IMR-90 (cell line): Measurements from ENCODE around the gene HYAL1. TPM values are rescaled to one million over a fixed set of nuclear protein-coding genes. Genes with fewer than 3 reads are reported as not detected.

Source experiments
- ATAC-seq: fragments of 200-7000 bp; cut with Tn5 transposase; 2 replicates; pipeline ENCODE4 v1.9.1; 2020; ENCODE audit warnings: low read depth, mild to moderate bottlenecking, moderate library complexity
- BruUV-seq: library from RNA; stranded (reverse); fragments of 400-500 nt; replicated peaks from 2 replicates; lab custom pipeline; 2021; lab: Mats Ljungman, UMichigan
- CTCF ChIA-PET: fragments of 300-600 bp; formaldehyde crosslinking; extraction: SDS; loops from one replicate; lab custom pipeline; 2021; ENCODE audit warnings: antibody characterized with exemption; lab: Yijun Ruan, JAX
- POLR2A ChIA-PET: fragments of 300-600 bp; sonication (Branson Sonifier 250); formaldehyde crosslinking; loops from one replicate; lab custom pipeline; 2022; ENCODE audit warnings: antibody characterized with exemption; ENCODE audit not compliant: unreplicated experiment; lab: Charles Lee
- DNase-seq: peaks from one replicate; pipeline ENCODE4 v3.0.0; 2013
- H2AFZ ChIP-seq: replicated peaks from 2 replicates; pipeline ENCODE3; 2013; ENCODE audit warnings: low read length, mild to moderate bottlenecking; ENCODE audit not compliant: poor library complexity
- H2AK5ac ChIP-seq: 2 replicates; pipeline ENCODE4 v1.6.1; 2013; ENCODE audit warnings: low read depth, low read length, inconsistent platforms
- H2AK9ac ChIP-seq: replicated peaks from 2 replicates; pipeline ENCODE3; 2013; ENCODE audit warnings: mild to moderate bottlenecking, low read depth, low read length, moderate library complexity; ENCODE audit not compliant: poor library complexity
- H2BK120ac ChIP-seq: 2 replicates; pipeline ENCODE4 v1.6.1; 2013; ENCODE audit warnings: low read depth, low read length, inconsistent platforms
- H2BK15ac ChIP-seq: 3 replicates; pipeline ENCODE4 v1.6.1; 2013; ENCODE audit warnings: low read depth, low read length, inconsistent platforms
- H2BK20ac ChIP-seq: 2 replicates; pipeline ENCODE4 v1.6.1; 2013; ENCODE audit warnings: low read depth, mild to moderate bottlenecking, inconsistent platforms, low read length, moderate library complexity
- H2BK5ac ChIP-seq: 2 replicates; pipeline ENCODE4 v1.6.1; 2013; ENCODE audit warnings: mild to moderate bottlenecking, low read depth, low read length, inconsistent platforms; ENCODE audit not compliant: poor library complexity, severe bottlenecking
- H3K14ac ChIP-seq: replicated peaks from 2 replicates; pipeline ENCODE4 v1.6.1; 2013; ENCODE audit warnings: low read depth, low read length, inconsistent platforms
- H3K18ac ChIP-seq: 2 replicates; pipeline ENCODE4 v1.6.1; 2013; ENCODE audit warnings: low read depth, low read length, control low read depth
- H3K23ac ChIP-seq: 2 replicates; pipeline ENCODE4 v1.6.1; 2013; ENCODE audit warnings: low read depth, low read length, inconsistent platforms
- H3K27ac ChIP-seq: 2 replicates; pipeline ENCODE4 v1.5.1; 2013; ENCODE audit warnings: mild to moderate bottlenecking, control low read depth, low read length; ENCODE audit not compliant: insufficient read depth
- H3K27me3 ChIP-seq: 2 replicates; pipeline ENCODE4 v1.6.1; 2013; ENCODE audit warnings: low read length; ENCODE audit not compliant: control insufficient read depth, insufficient read depth
- H3K36me3 ChIP-seq: 2 replicates; pipeline ENCODE4 v1.6.1; 2013; ENCODE audit warnings: low read length, mixed read lengths; ENCODE audit not compliant: control insufficient read depth, insufficient read depth
- H3K4ac ChIP-seq: 2 replicates; pipeline ENCODE4 v1.6.1; 2013; ENCODE audit warnings: low read depth, low read length, inconsistent platforms
- H3K4me1 ChIP-seq: 2 replicates; pipeline ENCODE4 v1.6.1; 2013; ENCODE audit warnings: low read length, mixed read lengths; ENCODE audit not compliant: control insufficient read depth, insufficient read depth
- H3K4me2 ChIP-seq: 2 replicates; pipeline ENCODE4 v1.6.1; 2013; ENCODE audit warnings: low read depth, mild to moderate bottlenecking, control low read depth, low read length, moderate library complexity
- H3K4me3 ChIP-seq: 2 replicates; pipeline ENCODE4 v1.5.1; 2013; ENCODE audit warnings: low read depth, mild to moderate bottlenecking, control low read depth, low read length, moderate library complexity; ENCODE audit not compliant: insufficient read depth
- H3K56ac ChIP-seq: 2 replicates; pipeline ENCODE4 v1.6.1; 2013; ENCODE audit warnings: low read length, inconsistent platforms; ENCODE audit not compliant: insufficient read depth; ENCODE audit errors: extremely low read depth
- H3K79me1 ChIP-seq, 2 experiments: 2 replicates each; pipeline ENCODE4 v1.6.1; 2013; ENCODE audit warnings: low read length in 2 of 2, inconsistent platforms in 1 of 2, low read depth in 1 of 2
- H3K9ac ChIP-seq: 2 replicates; pipeline ENCODE4 v1.6.1; 2013; ENCODE audit warnings: low read depth, low read length, control low read depth
- H3K9me1 ChIP-seq: 2 replicates; pipeline ENCODE4 v1.6.1; 2013; ENCODE audit warnings: low read length, inconsistent platforms; ENCODE audit not compliant: insufficient read depth
- H3K9me3 ChIP-seq: 2 replicates; pipeline ENCODE4 v1.6.1; 2013; ENCODE audit warnings: low read length; ENCODE audit not compliant: control insufficient read depth, insufficient read depth
- H4K20me1 ChIP-seq: 2 replicates; pipeline ENCODE4 v1.6.1; 2013; ENCODE audit warnings: low read length, inconsistent platforms; ENCODE audit not compliant: insufficient read depth
- H4K5ac ChIP-seq: 2 replicates; pipeline ENCODE4 v1.6.1; 2013; ENCODE audit warnings: mild to moderate bottlenecking, low read depth, low read length, control low read depth
- H4K8ac ChIP-seq, 2 experiments: 2 replicates each; pipeline ENCODE4 v1.6.1; 2013; ENCODE audit warnings: low read depth in 2 of 2, low read length in 2 of 2, control low read depth in 1 of 2, inconsistent platforms in 1 of 2
- H4K91ac ChIP-seq: 2 replicates; pipeline ENCODE4 v1.6.1; 2013; ENCODE audit warnings: low read depth, low read length, inconsistent platforms; ENCODE audit not compliant: insufficient read depth
- BHLHE40 ChIP-seq: fragments of 150-350 bp; IDR thresholded peaks from 2 replicates; pipeline ENCODE4 v1.6.1; 2016; ENCODE audit warnings: mild to moderate bottlenecking, low read depth, low read length
- CEBPB ChIP-seq: IDR thresholded peaks from 2 replicates; pipeline ENCODE4 v1.6.1; 2012; ENCODE audit warnings: low read depth, low read length, improper control_type of control experiment
- CHD1 ChIP-seq: IDR thresholded peaks from 2 replicates; pipeline ENCODE4 v1.6.1; 2012; ENCODE audit warnings: low read depth, low read length, improper control_type of control experiment
- CTCF ChIP-seq: conservative IDR thresholded peaks from 2 replicates; pipeline ENCODE4 v1.5.1; 2012; ENCODE audit warnings: mild to moderate bottlenecking, low read depth, low read length, improper control_type of control experiment
- ELK1 ChIP-seq: fragments of 150-350 bp; IDR thresholded peaks from 2 replicates; pipeline ENCODE4 v1.6.1; 2016; ENCODE audit warnings: low read depth, mild to moderate bottlenecking, low read length, moderate library complexity, borderline replicate concordance
- FOS ChIP-seq: fragments of 150-350 bp; IDR thresholded peaks from 2 replicates; pipeline ENCODE4 v1.6.1; 2016; ENCODE audit warnings: low read depth, low read length
- MAFK ChIP-seq: IDR thresholded peaks from 2 replicates; pipeline ENCODE4 v1.6.1; 2012; ENCODE audit warnings: low read depth, low read length, improper control_type of control experiment
- MAZ ChIP-seq: IDR thresholded peaks from 2 replicates; pipeline ENCODE4 v1.6.1; 2012; ENCODE audit warnings: low read depth, mild to moderate bottlenecking, low read length, improper control_type of control experiment, moderate library complexity, borderline replicate concordance
- MXI1 ChIP-seq: IDR thresholded peaks from 2 replicates; pipeline ENCODE4 v1.6.1; 2012; ENCODE audit warnings: low read depth, mild to moderate bottlenecking, low read length, moderate library complexity, borderline replicate concordance
- NFE2L2 ChIP-seq: fragments of 150-350 bp; IDR thresholded peaks from 2 replicates; pipeline ENCODE4 v1.6.1; 2016; ENCODE audit warnings: low read depth, mild to moderate bottlenecking, low read length
- POLR2A ChIP-seq: IDR thresholded peaks from 2 replicates; pipeline ENCODE4 v1.6.1; 2012; ENCODE audit warnings: mild to moderate bottlenecking, low read depth, low read length
- RAD21 ChIP-seq: IDR thresholded peaks from 2 replicates; pipeline ENCODE4 v1.6.1; 2012; ENCODE audit warnings: low read length, improper control_type of control experiment
- RCOR1 ChIP-seq: IDR thresholded peaks from 2 replicates; pipeline ENCODE4 v1.6.1; 2012; ENCODE audit warnings: mild to moderate bottlenecking, low read length, improper control_type of control experiment; ENCODE audit not compliant: insufficient replicate concordance
- RFX5 ChIP-seq: IDR thresholded peaks from 2 replicates; pipeline ENCODE4 v1.8.0; 2012; ENCODE audit warnings: low read depth, mild to moderate bottlenecking, low read length, moderate library complexity
- SMC3 ChIP-seq: fragments of 150-350 bp; IDR thresholded peaks from 2 replicates; pipeline ENCODE4 v1.6.1; 2016; ENCODE audit warnings: low read depth, mild to moderate bottlenecking, antibody characterized with exemption, low read length, moderate library complexity
- USF2 ChIP-seq: fragments of 150-350 bp; IDR thresholded peaks from 2 replicates; pipeline ENCODE4 v1.6.1; 2017; ENCODE audit warnings: mild to moderate bottlenecking, antibody characterized with exemption, low read length, low read depth
- WGBS, 2 experiments: methylation state at CpG; one replicate each; pipeline versions ENCODE4 v1.1.5 to v1.1.7; 2013; ENCODE audit warnings: missing lambda C conversion rate in 2 of 2; ENCODE audit not compliant: insufficient read length in 1 of 2; ENCODE audit errors: extremely low coverage in 2 of 2; 5-methylcytosine and 5-hydroxymethylcytosine counted together
- dilution Hi-C: fragments of 300-500 bp; cut with HindIII; formaldehyde crosslinking; loops from one replicate; pipeline ENCODE4 v1.14.3; 2018; ENCODE audit warnings: low sequenced_read_pairs; ENCODE audit not compliant: unreplicated experiment
- in situ Hi-C: fragments of 300-500 bp; cut with MboI; formaldehyde crosslinking; loops from 3 replicates; pipeline ENCODE4 v1.14.3; 2019; ENCODE audit warnings: low sequenced_read_pairs, inconsistent platforms, mixed read lengths
- intact Hi-C: fragments of 100-400 bp; cut with micrococcal nuclease; formaldehyde crosslinking; loops from 2 replicates; pipeline ENCODE4 v1.10.0; 2022
- polyA plus RNA-seq, 3 experiments: library from polyadenylated mRNA; depleted of rRNA; stranded (reverse); fragments of >200 nt; gene quantifications; 2 replicates each; pipeline ENCODE4 v1.2.3, GENCODE V29; 2012; ENCODE audit warnings: low replicate concordance in 1 of 3
- total RNA-seq: library from RNA; depleted of rRNA; stranded (reverse); fragments of >200 nt; gene quantifications from 2 replicates; pipeline ENCODE4 v1.2.3, GENCODE V29; 2012

Gene HYAL1
- total and polyA plus RNA-seq, 2 of the 4 experiments (the other 2 are of a cell fraction) = 0.32 to 0.36 TPM

- Histone ChIP-seq H2BK20ac (no peak overlapping the region), H4K20me1 (peaks cover 12% of the 10 kb centered on the region; the same call in 1 of the 2 replicates), H2AK5ac (0 out of 2 replicates have a peak overlapping the region, but pooled peaks have one; percentile 43), H2AK9ac (peak overlapping the region; percentile 26), H3K9ac (no peak overlapping the region), H3K79me1 (peaks cover 28 to 57% of the 10 kb centered on the region in 2 experiments), H3K56ac (no peak overlapping the region), H4K5ac (no peak overlapping the region), H3K36me3 (peaks cover 21% of the 10 kb centered on the region), H3K4me2 (no peak overlapping the region), H3K4me1 (peaks cover 26% of the 10 kb centered on the region), H3K9me3 (no peaks in the 10 kb centered on the region), H3K23ac (no peak overlapping the region), H2BK5ac (no peak overlapping the region), H4K91ac (no peak overlapping the region), H2BK15ac (no peak overlapping the region), H3K27ac (no peak overlapping the region), H2BK120ac (no peak overlapping the region), H3K27me3 (no peaks in the 10 kb centered on the region), H2AFZ (no peak overlapping the region), H3K14ac (no peak overlapping the region), H3K18ac (no peak overlapping the region), H3K9me1 (peaks cover 8% of the 10 kb centered on the region), H4K8ac (no peak overlapping the region), H3K4me3 (no peak overlapping the region), H3K4ac (no peak overlapping the region)
- POLR2A ChIA-PET = no interaction called here
- no TSS peak for BruUV-seq
- ATAC-seq = no peak
- in situ Hi-C loops (no loop called here), dilution Hi-C loops (no loop called here), intact Hi-C loops (loop anchor here (5.0 kb wide), 1 partner anchor 61 kb away; no protein-coding TSS in a partner anchor)
- 14% methylated on average over 3 of the region's 4 CpGs; no CpG with 5 or more reads in 1 of the 2 experiments for WGBS, 2 experiments
- TF ChIP-seq ELK1 = no peak
- TF ChIP-seq POLR2A = no peak
- no peak for TF ChIP-seq CHD1
- TF ChIP-seq CTCF = no peak
- TF ChIP-seq BHLHE40 = no peak
- TF ChIP-seq RAD21 = no peak
- TF ChIP-seq USF2 = no peak
- no peak for TF ChIP-seq CEBPB
- TF ChIP-seq SMC3 = no peak
- no peak for TF ChIP-seq RFX5
- TF ChIP-seq RCOR1 = no peak
- TF ChIP-seq FOS = no peak
- TF ChIP-seq MXI1 = no peak
- TF ChIP-seq NFE2L2 = no peak
- no peak for TF ChIP-seq MAFK
- no peak for TF ChIP-seq MAZ
- CTCF ChIA-PET = no interaction called here
- DNase-seq = no peak
Observed at GRCh38 chr3:50323092-50323600, 19.8 kb upstream of the HYAL1 start.
